Upper lobe of left lung (tissue), 4 donors: ENCODE results near the gene BBC3.

Experiments used
- CTCF ChIP-seq, 6 experiments: fragments of 450-650 bp in 4 of 6; fragments of 200-600 bp in 2 of 6; sonication (generic) in 2 of 6; IDR thresholded peaks; one replicate each; pipeline ENCODE4 v1.5.1; 2016 to 2019; ENCODE audit warnings: antibody characterized with exemption in 6 of 6
- POLR2A ChIP-seq, 4 donors: fragments of 450-650 bp; IDR thresholded peaks; one replicate each; pipeline ENCODE4 v1.5.1; 2016 to 2017; ENCODE audit warnings: antibody characterized with exemption in 4 of 4, mild to moderate bottlenecking in 2 of 4
- POLR2AphosphoS5 ChIP-seq, 2 donors: sonication (generic); formaldehyde crosslinking; IDR thresholded peaks; one replicate each; pipeline ENCODE4 v1.5.1; 2017; ENCODE audit warnings: antibody characterized with exemption in 2 of 2

GRCh38 chr19:47272448-47273312 is 41.7 kb upstream of the BBC3 start:
- TF ChIP-seq CTCF (IDR thresholded peaks at IDR 0.05) (peak in 1 of 6 experiments; percentile 17), POLR2A (IDR thresholded peaks at IDR 0.05) (no peak), POLR2AphosphoS5 (IDR thresholded peaks at IDR 0.05) (no peak)
